MM.1S (cell line): ENCODE results near the gene ANO2.

ENCODE experiments used
- DNase-seq: peaks from one replicate; pipeline ENCODE4 v3.0.0-alpha.2; 2015
- H2AFZ ChIP-seq: fragments of 300-600 bp; sonication (generic); 2 replicates; pipeline ENCODE4 v1.6.0; 2016; ENCODE audit warnings: antibody characterized with exemption, low read length
- H3F3A ChIP-seq: fragments of 300-600 bp; sonication (generic); 2 replicates; pipeline ENCODE4 v1.6.1; 2016; ENCODE audit warnings: mild to moderate bottlenecking, antibody characterized with exemption, low read length, moderate library complexity, mixed read lengths; ENCODE audit not compliant: insufficient read depth
- H3K27ac ChIP-seq: fragments of 300-600 bp; sonication (generic); 2 replicates; pipeline ENCODE4 v1.5.1; 2016; ENCODE audit warnings: mild to moderate bottlenecking, low read length
- H3K27me3 ChIP-seq: fragments of 300-600 bp; sonication (generic); replicated peaks from 2 replicates; pipeline ENCODE4 v1.6.0; 2016; ENCODE audit warnings: low read length; ENCODE audit not compliant: insufficient read depth
- H3K36me3 ChIP-seq: fragments of 300-600 bp; sonication (generic); replicated peaks from 2 replicates; pipeline ENCODE4 v1.6.1; 2016; ENCODE audit warnings: mild to moderate bottlenecking, low read length, mixed read lengths; ENCODE audit not compliant: insufficient read depth
- H3K4me1 ChIP-seq: fragments of 300-600 bp; sonication (generic); 2 replicates; pipeline ENCODE4 v1.6.1; 2016; ENCODE audit warnings: low read length, mixed read lengths
- H3K4me2 ChIP-seq: fragments of 300-600 bp; sonication (generic); 2 replicates; pipeline ENCODE4 v1.6.0; 2016; ENCODE audit warnings: low read depth, low read length
- H3K4me3 ChIP-seq: fragments of 300-600 bp; sonication (generic); 2 replicates; pipeline ENCODE4 v1.5.1; 2016; ENCODE audit warnings: low read length, mixed read lengths
- H3K79me2 ChIP-seq: fragments of 300-600 bp; sonication (generic); 2 replicates; pipeline ENCODE4 v1.6.1; 2016; ENCODE audit warnings: mixed run types, low read length, mixed read lengths
- H3K9ac ChIP-seq: fragments of 300-600 bp; sonication (generic); 2 replicates; pipeline ENCODE4 v1.6.1; 2016; ENCODE audit warnings: low read length, mixed read lengths
- H3K9me2 ChIP-seq: fragments of 300-600 bp; sonication (generic); replicated peaks from 2 replicates; pipeline ENCODE4 v1.6.1; 2016; ENCODE audit warnings: mild to moderate bottlenecking, low read length, mixed read lengths; ENCODE audit not compliant: insufficient read depth
- H3K9me3 ChIP-seq: fragments of 300-600 bp; sonication (generic); replicated peaks from 2 replicates; pipeline ENCODE4 v1.6.1; 2016; ENCODE audit warnings: mild to moderate bottlenecking, low read length, mixed read lengths; ENCODE audit not compliant: insufficient read depth
- H4K20me1 ChIP-seq: fragments of 300-600 bp; sonication (generic); 2 replicates; pipeline ENCODE4 v1.6.1; 2016; ENCODE audit warnings: mild to moderate bottlenecking, low read length, moderate library complexity, mixed read lengths; ENCODE audit not compliant: insufficient read depth
- EZH2 ChIP-seq: fragments of 300-600 bp; sonication (generic); optimal IDR thresholded peaks from 2 replicates; pipeline ENCODE3; 2017; ENCODE audit warnings: low read depth, mild to moderate bottlenecking, antibody characterized with exemption, low read length, mixed read lengths
- EZH2phosphoT487 ChIP-seq: fragments of 300-600 bp; sonication (generic); IDR thresholded peaks from 2 replicates; pipeline ENCODE4 v1.6.1; 2018; ENCODE audit warnings: antibody characterized with exemption, low read length
- TF ChIP-seq, protein P1 (sequence below): fragments of 300-600 bp; sonication (generic); IDR thresholded peaks from 2 replicates; pipeline ENCODE4 v1.5.1; 2016; ENCODE audit warnings: antibody characterized with exemption, low read length, mixed read lengths

The ANO2 gene

DNA sequence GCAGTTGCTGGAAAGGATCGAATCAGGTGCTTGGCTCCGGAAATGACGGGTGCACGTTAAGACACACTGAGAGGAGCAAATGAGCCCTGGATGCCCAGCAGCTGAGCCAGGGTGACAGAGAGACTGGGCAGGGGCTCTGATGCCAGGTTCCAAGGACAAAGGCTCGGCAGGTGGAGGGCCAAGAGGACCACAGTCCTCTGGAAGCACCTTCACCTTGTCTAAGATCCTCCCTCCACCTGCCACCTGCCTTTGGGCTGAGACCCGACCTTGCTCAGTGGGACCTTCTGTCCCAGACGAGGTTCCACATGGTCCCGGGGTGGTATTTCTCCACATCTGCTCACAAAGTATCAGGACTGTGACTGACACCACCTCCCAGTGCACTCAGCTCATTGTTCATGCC is 1.0 kb downstream of the ANO2 start:
- TF ChIP-seq EZH2phosphoT487, result no peak
- TF ChIP-seq, protein P1, sequence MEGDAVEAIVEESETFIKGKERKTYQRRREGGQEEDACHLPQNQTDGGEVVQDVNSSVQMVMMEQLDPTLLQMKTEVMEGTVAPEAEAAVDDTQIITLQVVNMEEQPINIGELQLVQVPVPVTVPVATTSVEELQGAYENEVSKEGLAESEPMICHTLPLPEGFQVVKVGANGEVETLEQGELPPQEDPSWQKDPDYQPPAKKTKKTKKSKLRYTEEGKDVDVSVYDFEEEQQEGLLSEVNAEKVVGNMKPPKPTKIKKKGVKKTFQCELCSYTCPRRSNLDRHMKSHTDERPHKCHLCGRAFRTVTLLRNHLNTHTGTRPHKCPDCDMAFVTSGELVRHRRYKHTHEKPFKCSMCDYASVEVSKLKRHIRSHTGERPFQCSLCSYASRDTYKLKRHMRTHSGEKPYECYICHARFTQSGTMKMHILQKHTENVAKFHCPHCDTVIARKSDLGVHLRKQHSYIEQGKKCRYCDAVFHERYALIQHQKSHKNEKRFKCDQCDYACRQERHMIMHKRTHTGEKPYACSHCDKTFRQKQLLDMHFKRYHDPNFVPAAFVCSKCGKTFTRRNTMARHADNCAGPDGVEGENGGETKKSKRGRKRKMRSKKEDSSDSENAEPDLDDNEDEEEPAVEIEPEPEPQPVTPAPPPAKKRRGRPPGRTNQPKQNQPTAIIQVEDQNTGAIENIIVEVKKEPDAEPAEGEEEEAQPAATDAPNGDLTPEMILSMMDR, result no peak
- no peak for TF ChIP-seq EZH2
- H2AFZ ChIP-seq, result no peak overlapping the region
- no peak overlapping the region for H3K4me2 ChIP-seq
- no peaks in the 10 kb centered on the region for H3K9me3 ChIP-seq
- no peaks in the 10 kb centered on the region for H3K9me2 ChIP-seq
- H3K4me1 ChIP-seq, result no peaks in the 10 kb centered on the region
- H3F3A ChIP-seq, result no peaks in the 10 kb centered on the region
- no peak overlapping the region for H3K9ac ChIP-seq
- no peaks in the 10 kb centered on the region for H3K36me3 ChIP-seq
- no peak overlapping the region for H3K4me3 ChIP-seq
- no peak overlapping the region for H3K27ac ChIP-seq
- DNase-seq, result no peak
- no peaks in the 10 kb centered on the region for H4K20me1 ChIP-seq
- H3K27me3 ChIP-seq, result peaks cover 22% of the 10 kb centered on the region
- H3K79me2 ChIP-seq, result no peaks in the 10 kb centered on the region

GRCh38 chr12:5941907-5942306 is 3.2 kb downstream of the ANO2 start:
- Histone ChIP-seq H3K9ac (no peak overlapping the region), H3K27ac (no peak overlapping the region), H3K4me2 (no peak overlapping the region), H2AFZ (no peak overlapping the region), H3K27me3 (peaks cover 22% of the 10 kb centered on the region), H4K20me1 (no peaks in the 10 kb centered on the region), H3K4me1 (no peaks in the 10 kb centered on the region), H3K9me3 (no peaks in the 10 kb centered on the region), H3F3A (no peaks in the 10 kb centered on the region), H3K9me2 (no peaks in the 10 kb centered on the region), H3K36me3 (no peaks in the 10 kb centered on the region), H3K4me3 (no peak overlapping the region), H3K79me2 (no peaks in the 10 kb centered on the region)
- no peak for DNase-seq
- TF ChIP-seq EZH2 (no peak), EZH2phosphoT487 (no peak)
- TF ChIP-seq, protein P1, result no peak

DNA sequence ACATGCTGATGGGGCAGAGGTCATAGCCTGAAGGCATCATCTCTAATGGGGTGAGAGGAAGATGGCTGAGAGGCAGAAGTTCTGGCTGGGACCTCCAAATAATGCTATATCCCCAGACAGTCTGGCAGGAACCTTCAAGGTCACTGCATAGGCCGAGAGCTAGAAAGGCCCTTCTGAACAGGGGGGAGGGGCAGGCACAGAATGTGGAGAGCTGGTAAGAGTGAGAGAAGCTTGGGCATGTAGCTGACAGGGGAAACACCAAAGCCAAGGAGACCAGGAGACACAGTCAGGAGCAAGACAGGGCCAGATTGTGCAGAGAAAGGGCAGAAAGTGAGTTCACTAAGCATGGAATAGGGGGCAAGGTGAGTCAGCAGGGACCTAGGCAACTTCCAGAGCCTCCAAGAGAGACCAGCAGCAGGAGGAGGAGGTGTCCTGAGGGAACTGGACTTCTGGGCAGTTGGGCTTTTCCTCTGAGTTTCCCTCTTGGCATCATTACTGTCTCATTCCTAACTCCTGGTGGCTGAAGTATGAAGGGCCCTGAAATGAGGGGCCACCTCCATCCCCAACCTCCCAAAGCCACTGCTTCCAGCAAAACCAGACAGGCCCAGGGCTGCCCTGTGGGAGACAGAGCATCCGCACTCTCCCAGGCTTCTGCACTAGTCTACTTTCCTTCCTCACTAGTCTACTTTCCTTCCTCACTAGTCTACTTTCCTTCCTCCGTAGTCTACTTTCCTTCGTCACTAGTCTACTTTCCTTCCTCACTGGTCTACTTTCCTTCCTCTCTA is 17.1 kb downstream of the ANO2 start:
- no peaks in the 10 kb centered on the region for H3F3A ChIP-seq
- H3K9me3 ChIP-seq, result no peaks in the 10 kb centered on the region
- H3K4me1 ChIP-seq, result no peaks in the 10 kb centered on the region
- TF ChIP-seq EZH2phosphoT487 (no peak), EZH2 (no peak)
- TF ChIP-seq, protein P1, result no peak
- no peaks in the 10 kb centered on the region for H3K79me2 ChIP-seq
- H3K27ac ChIP-seq, result no peak overlapping the region
- H2AFZ ChIP-seq, result no peak overlapping the region
- H3K9ac ChIP-seq, result no peak overlapping the region
- H3K9me2 ChIP-seq, result no peaks in the 10 kb centered on the region
- no peaks in the 10 kb centered on the region for H3K36me3 ChIP-seq
- H3K4me2 ChIP-seq, result no peak overlapping the region
- H4K20me1 ChIP-seq, result no peaks in the 10 kb centered on the region
- no peak overlapping the region for H3K4me3 ChIP-seq
- DNase-seq, result no peak
- peaks cover 13% of the 10 kb centered on the region; the same call in 1 of the 2 replicates for H3K27me3 ChIP-seq
